K562 (cell line): ENCODE measurements around the gene ANO2. TPM values are rescaled to one million over a fixed set of nuclear protein-coding genes. Genes with fewer than 3 reads are reported as not detected.

Experiments
- ATAC-seq: fragments of 200-7000 bp; cut with Tn5 transposase; 3 replicates; pipeline ENCODE4 v1.9.1; 2020; ENCODE audit warnings: moderate library complexity
- BruUV-seq: library from RNA; stranded (reverse); fragments of 400-500 nt; replicated peaks from 2 replicates; lab custom pipeline; 2021; lab: Mats Ljungman, UMichigan
- CTCF ChIA-PET: fragments of 300-600 bp; formaldehyde crosslinking; extraction: SDS; loops from one replicate; lab custom pipeline; 2021; ENCODE audit warnings: low intra/inter-chr PET ratio; lab: Yijun Ruan, JAX
- POLR2A ChIA-PET: fragments of 300-600, 350-650 bp; sonication (Branson Sonifier 250); formaldehyde crosslinking; extraction: SDS; loops from one replicate; lab custom pipeline; 2021; ENCODE audit warnings: antibody characterized with exemption, inconsistent platforms; lab: Yijun Ruan, JAX
- DNase-seq, 4 experiments: peaks; one replicate each; pipeline versions ENCODE4 v3.0.0 to v3.0.0-alpha.2; 2011 to 2018; ENCODE audit warnings: low spot score in 3 of 4, mixed read lengths in 3 of 4; ENCODE audit errors: extremely low read depth in 1 of 4
- FAIRE-seq: peaks from 2 replicates; lab custom pipeline; 2011; peaks lifted over from hg19 to GRCh38; lab: Jason Lieb, UNC
- H2AFZ ChIP-seq: 2 replicates; pipeline ENCODE4 v1.6.0; 2011; ENCODE audit warnings: low read depth, low read length, control low read depth, inconsistent platforms
- H3K27ac ChIP-seq: fragments of 200-600 bp; 3 replicates; pipeline ENCODE4 v1.8.0; 2011; ENCODE audit warnings: low read depth, mild to moderate bottlenecking, control low read depth, inconsistent platforms, low read length, moderate library complexity, mixed read lengths; ENCODE audit errors: extremely low read depth
- H3K27me3 ChIP-seq, 2 experiments: fragments of 300-600 bp in 1 of 2; 2 replicates in 1 of 2; 3 replicates in 1 of 2; pipeline versions ENCODE4 v1.6.0 to v1.8.0; 2011; ENCODE audit warnings: inconsistent platforms in 2 of 2, low read length in 2 of 2, mild to moderate bottlenecking in 1 of 2, mixed read lengths in 1 of 2, moderate library complexity in 1 of 2; ENCODE audit not compliant: control insufficient read depth in 2 of 2, insufficient read depth in 2 of 2
- H3K36me3 ChIP-seq: fragments of 300-600 bp; 3 replicates; pipeline ENCODE4 v1.8.0; 2011; ENCODE audit warnings: mild to moderate bottlenecking, low read length, inconsistent platforms; ENCODE audit not compliant: control insufficient read depth, insufficient read depth
- H3K4me1 ChIP-seq, 2 experiments: fragments of 200-600 bp in 1 of 2; replicated peaks in 1 of 2; 2 replicates in 1 of 2; 3 replicates in 1 of 2; pipeline versions ENCODE4 v1.5.1 to v1.8.0; 2011; ENCODE audit warnings: inconsistent platforms in 2 of 2, low read length in 2 of 2, mild to moderate bottlenecking in 1 of 2, mixed read lengths in 1 of 2, moderate library complexity in 1 of 2; ENCODE audit not compliant: control insufficient read depth in 2 of 2, insufficient read depth in 2 of 2
- H3K4me2 ChIP-seq: 2 replicates; pipeline ENCODE4 v1.6.1; 2011; ENCODE audit warnings: low read length, control low read depth, inconsistent platforms, mixed read lengths; ENCODE audit not compliant: insufficient read depth
- H3K4me3 ChIP-seq: fragments of 200-600 bp; sonication (generic), shearing (Covaris generic); 2 replicates; pipeline ENCODE4 v1.5.1; 2016; ENCODE audit warnings: control low read depth, inconsistent platforms
- H3K79me2 ChIP-seq: fragments of 200-600 bp; 3 replicates; pipeline ENCODE4 v1.8.0; 2011; ENCODE audit warnings: low read length, inconsistent platforms; ENCODE audit not compliant: control insufficient read depth, insufficient read depth
- H3K9ac ChIP-seq, 2 experiments: 2 replicates each; pipeline versions ENCODE4 v1.6.0 to v1.6.1; 2011; ENCODE audit warnings: low read depth in 2 of 2, low read length in 2 of 2, control low read depth in 1 of 2, inconsistent platforms in 1 of 2, mild to moderate bottlenecking in 1 of 2, mixed read lengths in 1 of 2; ENCODE audit not compliant: insufficient read depth in 1 of 2
- H3K9me1 ChIP-seq: one replicate; pipeline ENCODE4 v1.6.0; 2011; ENCODE audit warnings: inconsistent platforms, mild to moderate bottlenecking, low read length, moderate library complexity; ENCODE audit not compliant: control insufficient read depth, insufficient read depth
- H3K9me3 ChIP-seq: replicated peaks from 2 replicates; pipeline ENCODE4 v1.5.1; 2011; ENCODE audit warnings: low read depth, low read length, inconsistent platforms; ENCODE audit not compliant: control insufficient read depth, insufficient read depth
- H4K20me1 ChIP-seq: replicated peaks from 2 replicates; pipeline ENCODE4 v1.6.1; 2011; ENCODE audit warnings: low read length, inconsistent platforms, mixed read lengths; ENCODE audit not compliant: control insufficient read depth, insufficient read depth
- WGBS: fragments of 100-300 bp; shearing (Covaris generic); methylation state at CpG from one replicate; pipeline ENCODE4 v1.1.6; 2016; ENCODE audit warnings: low coverage, mixed read lengths; ENCODE audit not compliant: insufficient coverage; ENCODE audit errors: missing lambda C conversion rate; 5-methylcytosine and 5-hydroxymethylcytosine counted together
- in situ Hi-C: fragments of 300-500 bp; cut with MboI; formaldehyde crosslinking; loops from 4 replicates; pipeline ENCODE4 v1.15.0; 2018; ENCODE audit warnings: inconsistent platforms, mixed read lengths
- intact Hi-C: fragments of 100-400 bp; cut with micrococcal nuclease; formaldehyde crosslinking; loops from 2 replicates; pipeline ENCODE4 v1.14.2; 2022
- polyA plus RNA-seq, 8 experiments: library from polyadenylated mRNA; depleted of rRNA in 4 of 8; stranded (reverse) in 5 of 8; unstranded in 3 of 8; fragments of >200 nt; fragmentation: Nextera tagmentation in 2 of 8; fragmentation: Illumina TruSeq in 1 of 8; extraction: Ambion mirVana in 2 of 8; extraction: Trizol in 1 of 8; gene quantifications; 2 replicates each; pipeline versions ENCODE4 v1.2.1 to v1.2.3, GENCODE V29; 2011 to 2014; ENCODE audit warnings: inconsistent platforms in 1 of 8, missing spikeins in 1 of 8
- total RNA-seq, 7 experiments: library from RNA; depleted of rRNA in 6 of 7; stranded (reverse); fragments of >200 nt in 6 of 7; fragmentation: Illumina TruSeq in 2 of 7; extraction: Trizol in 2 of 7; gene quantifications; 2 replicates each; pipeline versions ENCODE4 v1.2.1 to v1.2.3, GENCODE V29; 2011 to 2021; ENCODE audit warnings: low replicate concordance in 1 of 7
- TF ChIP-seq, protein P1 (sequence below), 3 experiments: IDR thresholded peaks in 2 of 3; conservative IDR thresholded peaks in 1 of 3; 2 replicates each; pipeline ENCODE4 v1.5.1; 2011 to 2012; ENCODE audit warnings: low read length in 3 of 3, mild to moderate bottlenecking in 3 of 3, control low read depth in 2 of 3, improper control_type of control experiment in 1 of 3, inconsistent platforms in 1 of 3, low read depth in 1 of 3, mixed read lengths in 1 of 3, moderate library complexity in 1 of 3; ENCODE audit not compliant: insufficient read depth in 2 of 3
- TF ChIP-seq, protein P2 (sequence below): fragments of 250-450 bp; sonication (Bioruptor Pico); IDR thresholded peaks from 2 replicates; pipeline ENCODE4 v1.8.0; 2021; ENCODE audit warnings: moderate library complexity, mild to moderate bottlenecking, inconsistent platforms

Gene ANO2
- total and polyA plus RNA-seq, 9 of the 15 experiments (the other 6 are each of a cell fraction or from before 2014, with no cell fraction given): 0.64 TPM; not detected in 8

DNA sequence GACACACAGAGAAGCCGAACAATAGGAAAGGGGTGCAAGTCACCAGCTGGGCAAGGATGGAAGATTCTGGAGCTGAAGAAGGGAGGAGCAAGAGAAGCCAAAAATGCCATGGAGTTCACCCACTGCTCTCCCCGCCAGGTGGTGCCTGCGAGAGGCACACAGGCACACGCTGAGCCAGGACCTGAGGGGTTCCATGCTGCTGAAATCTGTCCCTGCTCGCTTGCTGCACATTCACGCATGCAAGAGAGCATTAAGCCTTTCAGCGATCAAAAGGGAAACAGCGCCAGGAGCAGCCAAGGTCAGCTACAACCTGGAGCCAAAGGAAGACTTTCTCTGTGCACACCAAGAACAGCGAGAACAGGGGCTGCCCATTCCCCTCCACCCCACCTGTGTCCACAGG, 104.1 kb downstream of the ANO2 start:
- Histone ChIP-seq H3K27ac (no peak overlapping the region), H3K9me1 (no peaks in the 10 kb centered on the region), H3K9ac (no peak overlapping the region), H2AFZ (no peak overlapping the region), H3K9me3 (no peaks in the 10 kb centered on the region), H3K4me3 (no peak overlapping the region), H3K79me2 (no peaks in the 10 kb centered on the region), H3K36me3 (no peaks in the 10 kb centered on the region), H3K27me3 (no peaks in the 10 kb centered on the region; a peak in 2 of 5 replicates), H4K20me1 (no peaks in the 10 kb centered on the region), H3K4me1 (no peaks in the 10 kb centered on the region), H3K4me2 (no peak overlapping the region)
- in situ Hi-C loops: no loop called here
- FAIRE-seq (no peak), ATAC-seq (no peak), DNase-seq (no peak)
- WGBS: 0% methylated on average over 3 of the region's 9 CpGs
- POLR2A ChIA-PET: no interaction called here
- CTCF ChIA-PET: no interaction called here
- BruUV-seq: no TSS peak
- intact Hi-C loops: no loop called here
- TF ChIP-seq, protein P1, sequence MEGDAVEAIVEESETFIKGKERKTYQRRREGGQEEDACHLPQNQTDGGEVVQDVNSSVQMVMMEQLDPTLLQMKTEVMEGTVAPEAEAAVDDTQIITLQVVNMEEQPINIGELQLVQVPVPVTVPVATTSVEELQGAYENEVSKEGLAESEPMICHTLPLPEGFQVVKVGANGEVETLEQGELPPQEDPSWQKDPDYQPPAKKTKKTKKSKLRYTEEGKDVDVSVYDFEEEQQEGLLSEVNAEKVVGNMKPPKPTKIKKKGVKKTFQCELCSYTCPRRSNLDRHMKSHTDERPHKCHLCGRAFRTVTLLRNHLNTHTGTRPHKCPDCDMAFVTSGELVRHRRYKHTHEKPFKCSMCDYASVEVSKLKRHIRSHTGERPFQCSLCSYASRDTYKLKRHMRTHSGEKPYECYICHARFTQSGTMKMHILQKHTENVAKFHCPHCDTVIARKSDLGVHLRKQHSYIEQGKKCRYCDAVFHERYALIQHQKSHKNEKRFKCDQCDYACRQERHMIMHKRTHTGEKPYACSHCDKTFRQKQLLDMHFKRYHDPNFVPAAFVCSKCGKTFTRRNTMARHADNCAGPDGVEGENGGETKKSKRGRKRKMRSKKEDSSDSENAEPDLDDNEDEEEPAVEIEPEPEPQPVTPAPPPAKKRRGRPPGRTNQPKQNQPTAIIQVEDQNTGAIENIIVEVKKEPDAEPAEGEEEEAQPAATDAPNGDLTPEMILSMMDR (IDR thresholded peaks at IDR 0.05 in 2 of 3, conservative IDR thresholded peaks at IDR 0.05 in 1 of 3; ENCODE audit: insufficient read depth in 2 of 3, low read depth in 1 of 3, low read length in 3 of 3): peak in 1 of 3 experiments; percentile 16; a peak in 1 of 6 replicates
- TF ChIP-seq, protein P2, sequence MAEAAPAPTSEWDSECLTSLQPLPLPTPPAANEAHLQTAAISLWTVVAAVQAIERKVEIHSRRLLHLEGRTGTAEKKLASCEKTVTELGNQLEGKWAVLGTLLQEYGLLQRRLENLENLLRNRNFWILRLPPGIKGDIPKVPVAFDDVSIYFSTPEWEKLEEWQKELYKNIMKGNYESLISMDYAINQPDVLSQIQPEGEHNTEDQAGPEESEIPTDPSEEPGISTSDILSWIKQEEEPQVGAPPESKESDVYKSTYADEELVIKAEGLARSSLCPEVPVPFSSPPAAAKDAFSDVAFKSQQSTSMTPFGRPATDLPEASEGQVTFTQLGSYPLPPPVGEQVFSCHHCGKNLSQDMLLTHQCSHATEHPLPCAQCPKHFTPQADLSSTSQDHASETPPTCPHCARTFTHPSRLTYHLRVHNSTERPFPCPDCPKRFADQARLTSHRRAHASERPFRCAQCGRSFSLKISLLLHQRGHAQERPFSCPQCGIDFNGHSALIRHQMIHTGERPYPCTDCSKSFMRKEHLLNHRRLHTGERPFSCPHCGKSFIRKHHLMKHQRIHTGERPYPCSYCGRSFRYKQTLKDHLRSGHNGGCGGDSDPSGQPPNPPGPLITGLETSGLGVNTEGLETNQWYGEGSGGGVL (CRISPR knock-in tag): no peak
